Fibroblast of peridontal ligament (primary cell): ENCODE results near the gene PRPF40A.

ENCODE experiments used
- DNase-seq: peaks from one replicate; pipeline ENCODE4 v3.0.0-alpha.2; 2010; ENCODE audit errors: extremely low read depth

PRPF40A gene

GRCh38 chr2:152718076-152718908, 1.0 kb upstream of the PRPF40A start, which contains the start of gene ARL6IP6:
ARL6IP6 (plus strand) TSS chr2:152718620; CDS start chr2:152718625, 5 bp downstream.
- peak; percentile 82 for DNase-seq

- no peak for DNase-seq
These were observed 445 bp downstream of the PRPF40A start for GRCh38 chr2:152716805-152717227.

GRCh38 chr2:152715854-152716428, 1.3 kb downstream of the PRPF40A start:
- no peak for DNase-seq

- DNase-seq = no peak
These were observed 2.1 kb downstream of the PRPF40A start for GRCh38 chr2:152715112-152715511.

- no peak for DNase-seq
These were observed 6.5 kb downstream of the PRPF40A start for GRCh38 chr2:152710713-152711112.

GRCh38 chr2:152708742-152709141, 8.5 kb downstream of the PRPF40A start:
- no peak for DNase-seq

- DNase-seq = no peak
These were observed 10.7 kb downstream of the PRPF40A start for GRCh38 chr2:152706477-152707021.

- DNase-seq = no peak
These were observed 16.1 kb downstream of the PRPF40A start for GRCh38 chr2:152701198-152701597.

GRCh38 chr2:152696476-152696875, 20.8 kb downstream of the PRPF40A start:
- DNase-seq = no peak

- no peak for DNase-seq
These were observed 21.5 kb downstream of the PRPF40A start for GRCh38 chr2:152695763-152696162.

- peak; percentile 70 for DNase-seq
These were observed 23.1 kb downstream of the PRPF40A start for GRCh38 chr2:152694161-152694661.

GRCh38 chr2:152693033-152693432, 24.2 kb downstream of the PRPF40A start:
- no peak for DNase-seq

- peak; percentile 18 for DNase-seq
These were observed 30.9 kb downstream of the PRPF40A start for GRCh38 chr2:152686321-152686720.

- DNase-seq = no peak
These were observed 33.9 kb downstream of the PRPF40A start for GRCh38 chr2:152683400-152683799.

- no peak for DNase-seq
These were observed 34.6 kb downstream of the PRPF40A start for GRCh38 chr2:152682663-152683062.

- DNase-seq = no peak
These were observed 38.5 kb downstream of the PRPF40A start for GRCh38 chr2:152678808-152679207.

GRCh38 chr2:152676461-152676860, 40.8 kb downstream of the PRPF40A start:
- DNase-seq = no peak

- DNase-seq = no peak
These were observed 42.9 kb downstream of the PRPF40A start for GRCh38 chr2:152674334-152674733.

- DNase-seq = no peak
These were observed 52.5 kb downstream of the PRPF40A start for GRCh38 chr2:152664725-152665124.

- no peak for DNase-seq
These were observed 56.2 kb downstream of the PRPF40A start for GRCh38 chr2:152661076-152661475.

- DNase-seq = no peak
These were observed 59.0 kb downstream of the PRPF40A start for GRCh38 chr2:152658221-152658620.

GRCh38 chr2:152657043-152657442, 60.2 kb downstream of the PRPF40A start:
- DNase-seq = no peak

GRCh38 chr2:152655880-152656279, 61.4 kb downstream of the PRPF40A start:
- no peak for DNase-seq
